HepG2 (cell line): ENCODE results near the gene RIPK1. TPM values are rescaled to one million over a fixed set of nuclear protein-coding genes. Genes with fewer than 3 reads are reported as not detected.
"Not testable (repeated sequence)": the region's sequence is repeated elsewhere in the genome, so short reads cannot be mapped to it uniquely, and the experiment has no call there.

Experiments used
- ATAC-seq: fragments of 200-7000 bp; cut with Tn5 transposase; 3 replicates; pipeline ENCODE4 v1.9.1; 2020; ENCODE audit warnings: mild to moderate bottlenecking, moderate library complexity
- BruUV-seq: library from RNA; stranded (reverse); fragments of 400-500 nt; replicated peaks from 2 replicates; lab custom pipeline; 2021; lab: Mats Ljungman, UMichigan
- CTCF ChIA-PET: fragments of 300-600 bp; formaldehyde crosslinking; extraction: SDS; loops from one replicate; lab custom pipeline; 2021; ENCODE audit warnings: low total read pairs, inconsistent platforms, low intra/inter-chr PET ratio; lab: Yijun Ruan, JAX
- POLR2A ChIA-PET: fragments of 350-600 bp; sonication (Branson Sonifier 250); formaldehyde crosslinking; loops from one replicate; lab custom pipeline; 2020; ENCODE audit warnings: antibody characterized with exemption, inconsistent platforms; lab: Yijun Ruan, JAX
- DNase-seq: peaks from one replicate; pipeline ENCODE4 v3.0.0-alpha.2; 2015; ENCODE audit warnings: low spot score
- FAIRE-seq: peaks from 3 replicates; lab custom pipeline; 2011; peaks lifted over from hg19 to GRCh38; lab: Jason Lieb, UNC
- H2AFZ ChIP-seq: one replicate; pipeline ENCODE4 v1.6.1; 2011; ENCODE audit warnings: low read length, inconsistent platforms
- H3K27ac ChIP-seq: fragments of 300-600 bp; 3 replicates; pipeline ENCODE4 v1.8.0; 2011; ENCODE audit warnings: mixed run types, mild to moderate bottlenecking, mixed read lengths, low read length, inconsistent platforms; ENCODE audit not compliant: insufficient read depth; ENCODE audit errors: extremely low read length
- H3K27me3 ChIP-seq, 2 experiments: fragments of 200-600 bp in 1 of 2; 2 replicates in 1 of 2; 3 replicates in 1 of 2; pipeline versions ENCODE4 v1.6.0 to v1.8.0; 2011; ENCODE audit warnings: low read length in 2 of 2, mild to moderate bottlenecking in 2 of 2, moderate library complexity in 2 of 2, inconsistent platforms in 1 of 2; ENCODE audit not compliant: insufficient read depth in 2 of 2, control insufficient read depth in 1 of 2
- H3K36me3 ChIP-seq, 2 experiments: fragments of 200-600 bp in 1 of 2; replicated peaks in 1 of 2; 2 replicates in 1 of 2; 3 replicates in 1 of 2; pipeline versions ENCODE4 v1.5.1 to v1.8.0; 2011; ENCODE audit warnings: low read length in 2 of 2, inconsistent platforms in 1 of 2; ENCODE audit not compliant: insufficient read depth in 2 of 2, control insufficient read depth in 1 of 2
- H3K4me1 ChIP-seq: 2 replicates; pipeline ENCODE4 v1.5.1; 2012; ENCODE audit warnings: low read length, inconsistent platforms; ENCODE audit not compliant: insufficient read depth
- H3K4me2 ChIP-seq: 2 replicates; pipeline ENCODE4 v1.6.0; 2011; ENCODE audit warnings: low read depth, low read length, inconsistent platforms
- H3K4me3 ChIP-seq, 3 experiments: fragments of 200-600 bp in 1 of 3; sonication (generic), shearing (Covaris generic) in 1 of 3; replicated peaks in 1 of 3; 2 replicates each; pipeline ENCODE4 v1.5.1; 2011 to 2016; ENCODE audit warnings: low read length in 3 of 3, inconsistent platforms in 2 of 3, low read depth in 2 of 3, mild to moderate bottlenecking in 2 of 3, control low read depth in 1 of 3, mixed read lengths in 1 of 3; ENCODE audit not compliant: insufficient read depth in 1 of 3
- H3K79me2 ChIP-seq: one replicate; pipeline ENCODE4 v1.6.1; 2011; ENCODE audit warnings: low read length, inconsistent platforms; ENCODE audit not compliant: insufficient read depth
- H3K9ac ChIP-seq: 2 replicates; pipeline ENCODE4 v1.6.0; 2011; ENCODE audit warnings: mild to moderate bottlenecking, low read depth, low read length, inconsistent platforms; ENCODE audit not compliant: insufficient read depth
- H3K9me3 ChIP-seq: 2 replicates; pipeline ENCODE4 v1.5.1; 2012; ENCODE audit warnings: mild to moderate bottlenecking, low read length
- H4K20me1 ChIP-seq: 2 replicates; pipeline ENCODE4 v1.6.0; 2011; ENCODE audit warnings: inconsistent platforms, mild to moderate bottlenecking, low read length, moderate library complexity; ENCODE audit not compliant: insufficient read depth
- FOSL2 ChIP-seq: sonication (generic); formaldehyde crosslinking; IDR thresholded peaks from 2 replicates; pipeline ENCODE4 v1.4.0; 2020; ENCODE audit warnings: missing genetic modification reagents
- HOXD1 ChIP-seq: sonication (generic); formaldehyde crosslinking; IDR thresholded peaks from 2 replicates; pipeline ENCODE4 v1.5.0; 2020; ENCODE audit warnings: missing genetic modification reagents
- POGZ ChIP-seq: sonication (generic); formaldehyde crosslinking; IDR thresholded peaks from 2 replicates; pipeline ENCODE4 v1.4.0; 2020; ENCODE audit warnings: mild to moderate bottlenecking, missing genetic modification reagents
- SAP130 ChIP-seq: IDR thresholded peaks from 2 replicates; pipeline ENCODE4 v1.6.1; 2016; ENCODE audit warnings: low read depth
- SRSF4 ChIP-seq: fragments of 200-400 bp; formaldehyde crosslinking; IDR thresholded peaks from one replicate; pipeline ENCODE4 v1.6.1; 2018; ENCODE audit warnings: mild to moderate bottlenecking, low read depth, low read length, moderate library complexity; ENCODE audit not compliant: poor library complexity, severe bottlenecking
- ZMYM3 ChIP-seq: sonication (generic); formaldehyde crosslinking; IDR thresholded peaks from 2 replicates; pipeline ENCODE4 v1.5.1; 2020; ENCODE audit warnings: mild to moderate bottlenecking, missing genetic modification reagents
- ZNF460 ChIP-seq: sonication (generic); formaldehyde crosslinking; IDR thresholded peaks from 2 replicates; pipeline ENCODE4 v1.5.1; 2020; ENCODE audit warnings: missing genetic modification reagents, mild to moderate bottlenecking, borderline replicate concordance
- WGBS: methylation state at CpG from one replicate; pipeline ENCODE4 v1.1.6; 2017; ENCODE audit warnings: low lambda C conversion rate; 5-methylcytosine and 5-hydroxymethylcytosine counted together
- in situ Hi-C: cut with HindIII; loops from 2 replicates; pipeline ENCODE4 v1.10.0; 2017; ENCODE audit warnings: low pct_unique_long_range_greater_than_20kb; ENCODE audit not compliant: extremely low pct_ligation_motif_present
- intact Hi-C: fragments of 100-400 bp; cut with micrococcal nuclease; formaldehyde crosslinking; loops from one replicate; pipeline ENCODE4 v1.10.0; 2022; ENCODE audit not compliant: unreplicated experiment
- polyA plus RNA-seq, 8 experiments: library from polyadenylated mRNA; depleted of rRNA in 3 of 8; stranded (reverse) in 7 of 8; unstranded in 1 of 8; fragments of >200 nt; fragmentation: Illumina TruSeq in 4 of 8; extraction: Trizol in 4 of 8; gene quantifications; 2 replicates each; pipeline versions ENCODE4 v1.2.1 to v1.2.3, GENCODE V29; 2011 to 2016; ENCODE audit warnings: low read depth in 4 of 8, missing spikeins in 1 of 8, mixed read lengths in 1 of 8; ENCODE audit not compliant: insufficient read depth in 1 of 8
- total RNA-seq, 5 experiments: library from RNA; depleted of rRNA; stranded (reverse); fragments of >200 nt; fragmentation: Illumina TruSeq; extraction: Trizol; gene quantifications; 2 replicates each; pipeline ENCODE4 v1.2.3, GENCODE V29; 2016; ENCODE audit warnings: low read depth in 1 of 5
- TF ChIP-seq, protein P1 (sequence below): IDR thresholded peaks from 2 replicates; pipeline ENCODE4 v1.6.1; 2016; ENCODE audit warnings: missing biosample characterization, missing genetic modification reagents, low read depth
- TF ChIP-seq, protein P2 (sequence below): sonication (generic); formaldehyde crosslinking; IDR thresholded peaks from 2 replicates; pipeline ENCODE4 v1.5.1; 2020; ENCODE audit warnings: missing genetic modification reagents, mild to moderate bottlenecking, borderline replicate concordance

The RIPK1 gene
- total and polyA plus RNA-seq, 2 of the 13 experiments (the other 11 are each of a cell fraction or from before 2014, with no cell fraction given), result 9.0 to 10.3 TPM

GRCh38 chr6:3137873-3138272 is 69.6 kb downstream of the RIPK1 start:
- peaks cover 3 to 20% of the 10 kb centered on the region in 2 experiments; a peak in 3 of 5 replicates for H3K36me3 ChIP-seq
- ATAC-seq, H3K79me2 ChIP-seq, H3K9me3 ChIP-seq, H4K20me1 ChIP-seq, CTCF ChIA-PET, H3K4me2 ChIP-seq, H3K27me3 ChIP-seq, FAIRE-seq, H2AFZ ChIP-seq, DNase-seq, H3K9ac ChIP-seq, H3K4me3 ChIP-seq, BruUV-seq: not testable (repeated sequence)
- H3K4me1 ChIP-seq, result peaks cover 79% of the 10 kb centered on the region
- peak overlapping the region; percentile 90 for H3K27ac ChIP-seq
- in situ Hi-C loops, result loop anchor here (5.0 kb wide), 1 partner anchor 109 kb away; no protein-coding TSS in a partner anchor
- 0 out of 2 replicates have a peak, but pooled peaks have one; percentile 42 for TF ChIP-seq POGZ
- TF ChIP-seq ZNF460 (CRISPR knock-in tag), result peak; percentile 90
- 0 out of 2 replicates have a peak, but pooled peaks have one; percentile 22 for TF ChIP-seq FOSL2
- TF ChIP-seq ZMYM3 (CRISPR knock-in tag), result 0 out of 2 replicates have a peak, but pooled peaks have one; percentile 24
- 0 out of 2 replicates have a peak, but pooled peaks have one; percentile 8 for TF ChIP-seq SAP130 (CRISPR knock-in tag)
- intact Hi-C loops, result loop anchor here (2.0 to 5.0 kb wide), 3 partner anchors 19 to 94 kb away; partner anchors contain the start of genes BPHL and TUBB2A
- POLR2A ChIA-PET, result interaction anchor here (2.6 kb wide), 1 partner anchor 18 kb away, joined by 19 read pairs; the partner anchor contains the start of gene BPHL
- WGBS, result 92% methylated on average over 6 of the region's 6 CpGs

DNA sequence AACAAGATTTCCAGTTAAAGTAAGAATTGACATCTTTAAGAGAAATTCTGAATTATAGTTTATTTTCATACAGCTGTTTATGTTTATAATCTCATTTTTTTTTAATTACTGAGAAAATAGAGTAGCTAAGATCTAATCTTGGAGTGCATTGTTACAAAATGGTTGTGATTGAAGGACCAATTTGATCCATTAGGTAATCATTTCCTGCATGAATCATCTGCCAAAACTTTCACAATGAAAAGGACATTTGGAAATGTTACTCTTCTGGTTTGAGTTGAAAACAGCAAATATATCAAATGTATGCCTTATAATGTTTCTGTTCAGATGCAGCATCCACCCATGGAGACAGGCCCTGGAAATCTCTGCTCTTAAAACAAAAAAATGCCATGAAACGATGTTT is 70.0 kb downstream of the RIPK1 start:
- 78% methylated on average over 1 of the region's 1 CpG for WGBS
- TSS peak; percentile 6 for BruUV-seq
- H3K4me1 ChIP-seq, result peaks cover 77% of the 10 kb centered on the region
- no peaks in the 10 kb centered on the region for H3K9me3 ChIP-seq
- no peak overlapping the region for H3K4me3 ChIP-seq
- in situ Hi-C loops (loop anchor here (5.0 kb wide), 1 partner anchor 109 kb away; no protein-coding TSS in a partner anchor), intact Hi-C loops (loop anchor here (2.0 to 5.0 kb wide), 3 partner anchors 18 to 94 kb away; partner anchors contain the start of genes BPHL and TUBB2A)
- DNase-seq (no peak), FAIRE-seq (no peak), ATAC-seq (no peak)
- no peak overlapping the region for H2AFZ ChIP-seq
- H3K4me2 ChIP-seq, result no peak overlapping the region
- H3K79me2 ChIP-seq, result no peaks in the 10 kb centered on the region
- no peaks in the 10 kb centered on the region for H3K27me3 ChIP-seq
- TF ChIP-seq, protein P1, sequence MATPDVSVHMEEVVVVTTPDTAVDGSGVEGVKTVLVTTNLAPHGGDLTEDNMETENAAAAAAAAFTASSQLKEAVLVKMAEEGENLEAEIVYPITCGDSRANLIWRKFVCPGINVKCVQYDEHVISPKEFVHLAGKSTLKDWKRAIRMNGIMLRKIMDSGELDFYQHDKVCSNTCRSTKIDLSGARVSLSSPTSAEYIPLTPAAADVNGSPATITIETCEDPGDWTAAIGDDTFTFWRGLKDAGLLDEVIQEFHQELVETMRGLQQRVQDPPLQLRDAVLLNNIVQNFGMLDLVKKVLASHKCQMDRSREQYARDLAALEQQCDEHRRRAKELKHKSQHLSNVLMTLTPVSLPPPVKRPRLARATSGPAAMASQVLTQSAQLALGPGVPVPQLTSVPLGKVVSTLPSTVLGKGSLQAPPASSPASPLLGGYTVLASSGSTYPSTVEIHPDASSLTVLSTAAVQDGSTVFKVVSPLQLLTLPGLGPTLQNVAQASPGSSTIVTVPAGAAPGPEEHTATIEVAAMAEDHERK, result no peak
- TF ChIP-seq, protein P2, sequence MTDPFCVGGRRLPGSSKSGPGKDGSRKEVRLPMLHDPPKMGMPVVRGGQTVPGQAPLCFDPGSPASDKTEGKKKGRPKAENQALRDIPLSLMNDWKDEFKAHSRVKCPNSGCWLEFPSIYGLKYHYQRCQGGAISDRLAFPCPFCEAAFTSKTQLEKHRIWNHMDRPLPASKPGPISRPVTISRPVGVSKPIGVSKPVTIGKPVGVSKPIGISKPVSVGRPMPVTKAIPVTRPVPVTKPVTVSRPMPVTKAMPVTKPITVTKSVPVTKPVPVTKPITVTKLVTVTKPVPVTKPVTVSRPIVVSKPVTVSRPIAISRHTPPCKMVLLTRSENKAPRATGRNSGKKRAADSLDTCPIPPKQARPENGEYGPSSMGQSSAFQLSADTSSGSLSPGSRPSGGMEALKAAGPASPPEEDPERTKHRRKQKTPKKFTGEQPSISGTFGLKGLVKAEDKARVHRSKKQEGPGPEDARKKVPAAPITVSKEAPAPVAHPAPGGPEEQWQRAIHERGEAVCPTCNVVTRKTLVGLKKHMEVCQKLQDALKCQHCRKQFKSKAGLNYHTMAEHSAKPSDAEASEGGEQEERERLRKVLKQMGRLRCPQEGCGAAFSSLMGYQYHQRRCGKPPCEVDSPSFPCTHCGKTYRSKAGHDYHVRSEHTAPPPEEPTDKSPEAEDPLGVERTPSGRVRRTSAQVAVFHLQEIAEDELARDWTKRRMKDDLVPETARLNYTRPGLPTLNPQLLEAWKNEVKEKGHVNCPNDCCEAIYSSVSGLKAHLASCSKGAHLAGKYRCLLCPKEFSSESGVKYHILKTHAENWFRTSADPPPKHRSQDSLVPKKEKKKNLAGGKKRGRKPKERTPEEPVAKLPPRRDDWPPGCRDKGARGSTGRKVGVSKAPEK (CRISPR knock-in tag), result no peak
- TF ChIP-seq ZNF460 (CRISPR knock-in tag) (no peak), HOXD1 (CRISPR knock-in tag) (no peak), SRSF4 (no peak)
- peak overlapping the region; percentile 6; the same call in 1 of the 2 replicates for H3K9ac ChIP-seq
- H4K20me1 ChIP-seq, result no peaks in the 10 kb centered on the region
- H3K27ac ChIP-seq, result peak overlapping the region; percentile 90
- H3K36me3 ChIP-seq, result peaks cover 3 to 17% of the 10 kb centered on the region in 2 experiments; a peak in 3 of 5 replicates
- POLR2A ChIA-PET, result interaction anchor here (0.5 to 3.0 kb wide), 8 partner anchors 11 to 889 kb away, joined by 3 to 23 read pairs (median 7); partner anchors contain the start of genes BPHL and TUBB2A
- CTCF ChIA-PET, result no interaction called here
